GM12878 (cell line): ENCODE data around the gene DYNC1I1. TPM values are rescaled to one million over a fixed set of nuclear protein-coding genes. Genes with fewer than 3 reads are reported as not detected.

Experiments used
- ATAC-seq: fragments of 200-7000 bp; cut with Tn5 transposase; 3 replicates; pipeline ENCODE4 v1.9.1; 2020; ENCODE audit warnings: mild to moderate bottlenecking, moderate library complexity
- BruUV-seq: library from RNA; stranded (reverse); fragments of 400-500 nt; replicated peaks from 2 replicates; lab custom pipeline; 2021; lab: Mats Ljungman, UMichigan
- CTCF ChIA-PET: fragments of 300-600 bp; sonication (Branson Sonifier 250); formaldehyde crosslinking; extraction: SDS; loops from one replicate; lab custom pipeline; 2021; ENCODE audit warnings: inconsistent platforms; lab: Yijun Ruan, JAX
- POLR2A ChIA-PET: fragments of 350-600 bp; formaldehyde crosslinking; extraction: SDS; loops from one replicate; lab custom pipeline; 2021; ENCODE audit warnings: inconsistent platforms; lab: Charles Lee
- RAD21 ChIA-PET: fragments of 300-600 bp; sonication (Branson Sonifier 250); formaldehyde crosslinking; loops from one replicate; lab custom pipeline; 2023; ENCODE audit warnings: antibody characterized with exemption; ENCODE audit not compliant: unreplicated experiment; lab: Charles Lee
- SMC1A ChIA-PET: fragments of 300-600 bp; sonication (Branson Sonifier 250); formaldehyde crosslinking; loops from one replicate; lab custom pipeline; 2023; ENCODE audit not compliant: unreplicated experiment, uncharacterized antibody; lab: Charles Lee
- DNase-seq: peaks from one replicate; pipeline ENCODE4 v3.0.0-alpha.2; 2011; ENCODE audit warnings: low read depth, low spot score
- FAIRE-seq: peaks from 3 replicates; lab custom pipeline; 2011; peaks lifted over from hg19 to GRCh38; lab: Jason Lieb, UNC
- H2AFZ ChIP-seq: 2 replicates; pipeline ENCODE4 v1.6.0; 2011; ENCODE audit warnings: low read depth, low read length, control low read depth; ENCODE audit not compliant: control insufficient read depth
- H3K27ac ChIP-seq: 2 replicates; pipeline ENCODE4 v1.5.1; 2011; ENCODE audit warnings: control low read depth; ENCODE audit not compliant: control insufficient read depth, insufficient read depth
- H3K27me3 ChIP-seq, 2 experiments: replicated peaks in 1 of 2; 2 replicates each; pipeline versions ENCODE4 v1.6.0 to v1.6.1; 2011; ENCODE audit warnings: low read length in 1 of 2; ENCODE audit not compliant: control insufficient read depth in 2 of 2, insufficient read depth in 2 of 2
- H3K36me3 ChIP-seq, 2 experiments: 2 replicates each; pipeline ENCODE4 v1.5.1; 2011; ENCODE audit warnings: low read length in 1 of 2; ENCODE audit not compliant: control insufficient read depth in 2 of 2, insufficient read depth in 2 of 2
- H3K4me1 ChIP-seq: 2 replicates; pipeline ENCODE4 v1.6.1; 2011; ENCODE audit warnings: mild to moderate bottlenecking, low read length, moderate library complexity, mixed read lengths; ENCODE audit not compliant: control insufficient read depth, insufficient read depth
- H3K4me2 ChIP-seq: 2 replicates; pipeline ENCODE4 v1.6.0; 2011; ENCODE audit warnings: control low read depth; ENCODE audit not compliant: control insufficient read depth, insufficient read depth
- H3K4me3 ChIP-seq: fragments of 200-600 bp; sonication (generic); 2 replicates; pipeline ENCODE4 v1.5.1; 2016
- H3K79me2 ChIP-seq: 2 replicates; pipeline ENCODE4 v1.6.0; 2011; ENCODE audit warnings: low read length; ENCODE audit not compliant: control insufficient read depth, insufficient read depth
- H3K9ac ChIP-seq: 2 replicates; pipeline ENCODE4 v1.8.0; 2011; ENCODE audit warnings: low read length, control low read depth, mixed read lengths; ENCODE audit not compliant: control insufficient read depth, insufficient read depth
- H3K9me3 ChIP-seq: replicated peaks from 3 replicates; pipeline ENCODE4 v1.5.1; 2011; ENCODE audit warnings: mild to moderate bottlenecking, low read length; ENCODE audit not compliant: control insufficient read depth, insufficient read depth
- H4K20me1 ChIP-seq: 2 replicates; pipeline ENCODE4 v1.6.0; 2011; ENCODE audit not compliant: control insufficient read depth, insufficient read depth
- ASH2L ChIP-seq: fragments of 300-600, 200-600 bp; sonication (generic); IDR thresholded peaks from 2 replicates; pipeline ENCODE4 v1.6.1; 2017; ENCODE audit warnings: low read depth, mild to moderate bottlenecking, borderline replicate concordance
- CBFB ChIP-seq: IDR thresholded peaks from 2 replicates; pipeline ENCODE4 v1.6.1; 2016; ENCODE audit warnings: antibody characterized with exemption, low read depth
- CHD2 ChIP-seq: IDR thresholded peaks from 2 replicates; pipeline ENCODE4 v1.6.1; 2011; ENCODE audit warnings: low read depth, low read length, improper control_type of control experiment, borderline replicate concordance
- EP300 ChIP-seq, 2 experiments: fragments of 150-350 bp in 1 of 2; IDR thresholded peaks; 2 replicates each; pipeline ENCODE4 v1.6.1; 2011 to 2012; ENCODE audit warnings: low read depth in 2 of 2, low read length in 2 of 2, borderline replicate concordance in 1 of 2, improper control_type of control experiment in 1 of 2, inconsistent platforms in 1 of 2; ENCODE audit not compliant: control insufficient read depth in 1 of 2
- ESRRA ChIP-seq: IDR thresholded peaks from 2 replicates; pipeline ENCODE4 v1.6.1; 2012; ENCODE audit warnings: mild to moderate bottlenecking, low read length, improper control_type of control experiment
- IKZF2 ChIP-seq, 2 experiments: fragments of 450-650 bp; IDR thresholded peaks; 2 replicates each; pipeline ENCODE4 v1.6.1; 2017; ENCODE audit warnings: mild to moderate bottlenecking in 2 of 2, moderate library complexity in 2 of 2
- NFYA ChIP-seq: IDR thresholded peaks from 2 replicates; pipeline ENCODE4 v1.6.1; 2011; ENCODE audit warnings: low read depth, mild to moderate bottlenecking, low read length, improper control_type of control experiment, borderline replicate concordance
- NRF1 ChIP-seq: conservative IDR thresholded peaks from 2 replicates; pipeline ENCODE4 v1.6.1; 2011; ENCODE audit warnings: mild to moderate bottlenecking, low read depth, low read length, improper control_type of control experiment
- POLR2A ChIP-seq: IDR thresholded peaks from 2 replicates; pipeline ENCODE4 v1.6.1; 2011; ENCODE audit warnings: low read depth, mild to moderate bottlenecking, low read length
- POLR2AphosphoS2 ChIP-seq: IDR thresholded peaks from 2 replicates; pipeline ENCODE4 v1.6.1; 2011; ENCODE audit warnings: low read depth, mild to moderate bottlenecking, low read length, improper control_type of control experiment, moderate library complexity
- RBBP5 ChIP-seq: fragments of 200-600 bp; sonication (generic); conservative IDR thresholded peaks from 2 replicates; pipeline ENCODE4 v1.6.1; 2016
- SMARCA5 ChIP-seq: fragments of 450-650 bp; IDR thresholded peaks from 2 replicates; pipeline ENCODE4 v1.6.1; 2017; ENCODE audit warnings: mild to moderate bottlenecking
- SRF ChIP-seq, 2 experiments: IDR thresholded peaks; 2 replicates each; pipeline ENCODE4 v1.6.1; 2011; ENCODE audit warnings: low read depth in 2 of 2, low read length in 2 of 2, mild to moderate bottlenecking in 1 of 2, moderate library complexity in 1 of 2
- TCF7 ChIP-seq: IDR thresholded peaks from 2 replicates; pipeline ENCODE4 v1.6.1; 2014; ENCODE audit warnings: antibody characterized with exemption, borderline replicate concordance
- ZNF217 ChIP-seq: fragments of 450-650 bp; IDR thresholded peaks from 2 replicates; pipeline ENCODE4 v1.6.1; 2017; ENCODE audit warnings: antibody characterized with exemption, mild to moderate bottlenecking
- ZNF24 ChIP-seq: fragments of 450-650 bp; IDR thresholded peaks from 2 replicates; pipeline ENCODE4 v1.6.1; 2017; ENCODE audit warnings: antibody characterized with exemption, mild to moderate bottlenecking
- WGBS: methylation state at CpG from one replicate; pipeline ENCODE4 v1.1.6; 2016; ENCODE audit warnings: low lambda C conversion rate; ENCODE audit not compliant: insufficient replicate concordance, insufficient coverage; ENCODE audit errors: missing lambda C conversion rate; 5-methylcytosine and 5-hydroxymethylcytosine counted together
- in situ Hi-C: fragments of 300-500 bp; cut with MboI; formaldehyde crosslinking; loops from 9 replicates; pipeline ENCODE4 v1.14.3; 2018; ENCODE audit warnings: mixed read lengths
- intact Hi-C: fragments of 100-400 bp; cut with micrococcal nuclease; formaldehyde crosslinking; loops from one replicate; pipeline ENCODE4 v1.14.2; 2022; ENCODE audit not compliant: unreplicated experiment
- polyA plus RNA-seq, 11 experiments: library from polyadenylated mRNA; depleted of rRNA in 4 of 11; unstranded in 6 of 11; stranded (reverse) in 5 of 11; fragments of >200 nt; fragmentation: Nextera tagmentation in 4 of 11; fragmentation: Illumina TruSeq in 1 of 11; extraction: Ambion mirVana in 4 of 11; extraction: Trizol in 1 of 11; gene quantifications; 1 replicate in 1 of 11; 2 replicates in 10 of 11; pipeline versions ENCODE4 v1.2.1 to v1.2.3, GENCODE V29; 2011 to 2016; ENCODE audit warnings: inconsistent platforms in 2 of 11, missing spikeins in 2 of 11, low read depth in 1 of 11
- total RNA-seq, 4 experiments: library from RNA; depleted of rRNA in 3 of 4; stranded (reverse); fragments of >200 nt in 3 of 4; fragmentation: Illumina TruSeq in 1 of 4; extraction: Trizol in 1 of 4; gene quantifications; 2 replicates each; pipeline versions ENCODE4 v1.2.1 to v1.2.3, GENCODE V29; 2013 to 2021
- TF ChIP-seq, protein P1 (sequence below): IDR thresholded peaks from 2 replicates; pipeline ENCODE4 v1.6.1; 2011; ENCODE audit warnings: borderline replicate concordance, low read depth, mild to moderate bottlenecking, moderate library complexity, low read length; ENCODE audit not compliant: insufficient read depth, poor library complexity, severe bottlenecking
- TF ChIP-seq, protein P2 (sequence below): fragments of 450-650 bp; IDR thresholded peaks from 2 replicates; pipeline ENCODE4 v1.6.1; 2017; ENCODE audit warnings: low read depth, mild to moderate bottlenecking, moderate library complexity

DYNC1I1 gene
- total and polyA plus RNA-seq, 10 of the 15 experiments (the other 5 are each of a cell fraction or from before 2014, with no cell fraction given), result 0.05 to 0.91 (median 0.14) TPM; not detected in 3

DNA sequence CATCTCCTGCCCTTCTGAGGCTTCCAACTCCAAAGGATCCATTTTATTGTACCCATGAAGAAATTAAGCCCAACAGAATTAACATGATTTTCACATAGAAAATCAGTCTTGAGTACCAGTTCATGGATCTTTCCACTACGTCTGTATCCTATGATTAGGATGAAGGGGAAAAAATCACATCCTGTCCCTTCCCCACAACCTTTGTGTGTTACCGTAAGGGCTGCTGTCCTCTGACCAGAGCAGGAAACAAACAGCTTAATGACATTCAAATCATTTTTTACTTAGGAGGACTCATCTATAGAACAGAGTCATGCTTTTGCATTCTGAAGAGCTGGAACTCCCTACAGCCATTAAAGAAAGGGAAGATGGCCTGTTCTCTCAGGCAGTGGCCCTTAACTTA, 241.5 kb downstream of the DYNC1I1 start:
- Histone ChIP-seq H3K36me3 (no peaks in the 10 kb centered on the region), H3K27me3 (peaks cover 0 to 2% of the 10 kb centered on the region in 2 experiments; a peak in 3 of 4 replicates), H3K27ac (no peak overlapping the region), H3K4me2 (no peak overlapping the region), H3K79me2 (no peaks in the 10 kb centered on the region), H3K9ac (no peak overlapping the region), H3K4me3 (no peak overlapping the region), H2AFZ (no peak overlapping the region), H4K20me1 (no peaks in the 10 kb centered on the region), H3K4me1 (no peaks in the 10 kb centered on the region), H3K9me3 (no peaks in the 10 kb centered on the region)
- POLR2A ChIA-PET, result no interaction called here
- no peak for FAIRE-seq
- CTCF ChIA-PET, result no interaction called here
- DNase-seq, result no peak
- no peak for ATAC-seq
- TF ChIP-seq SMARCA5 (no peak), ASH2L (no peak), EP300 (IDR thresholded peaks at IDR 0.05; ENCODE audit: borderline replicate concordance in 1 of 2, control insufficient read depth in 1 of 2, low read depth in 2 of 2, low read length in 2 of 2) (no peak)
- TF ChIP-seq, protein P1, sequence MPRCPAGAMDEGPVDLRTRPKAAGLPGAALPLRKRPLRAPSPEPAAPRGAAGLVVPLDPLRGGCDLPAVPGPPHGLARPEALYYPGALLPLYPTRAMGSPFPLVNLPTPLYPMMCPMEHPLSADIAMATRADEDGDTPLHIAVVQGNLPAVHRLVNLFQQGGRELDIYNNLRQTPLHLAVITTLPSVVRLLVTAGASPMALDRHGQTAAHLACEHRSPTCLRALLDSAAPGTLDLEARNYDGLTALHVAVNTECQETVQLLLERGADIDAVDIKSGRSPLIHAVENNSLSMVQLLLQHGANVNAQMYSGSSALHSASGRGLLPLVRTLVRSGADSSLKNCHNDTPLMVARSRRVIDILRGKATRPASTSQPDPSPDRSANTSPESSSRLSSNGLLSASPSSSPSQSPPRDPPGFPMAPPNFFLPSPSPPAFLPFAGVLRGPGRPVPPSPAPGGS, result no peak
- intact Hi-C loops, result no loop called here
- SMC1A ChIA-PET, result no interaction called here
- in situ Hi-C loops, result no loop called here
- RAD21 ChIA-PET, result no interaction called here
- no TSS peak for BruUV-seq
- WGBS, result 36% methylated on average over 2 of the region's 2 CpGs

DNA sequence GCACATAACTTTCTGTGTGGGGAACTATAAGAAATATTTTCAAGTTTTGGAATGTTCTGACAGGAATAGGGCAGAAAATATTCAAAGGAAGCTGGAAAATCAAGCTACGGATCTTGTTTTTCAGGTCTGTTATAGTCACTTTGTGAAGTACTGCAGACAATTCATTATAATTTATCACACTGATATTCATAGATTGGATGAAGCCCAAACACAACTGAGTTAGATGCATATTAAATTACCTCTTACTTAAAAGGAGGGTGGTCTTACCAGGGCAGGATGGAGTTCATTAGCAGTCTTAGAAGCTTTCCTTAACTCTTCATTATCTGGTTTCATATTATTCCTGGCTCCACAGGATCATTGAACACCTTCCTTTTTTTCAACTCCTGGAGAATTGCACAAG, 242.3 kb downstream of the DYNC1I1 start:
- SMC1A ChIA-PET, result no interaction called here
- no peaks in the 10 kb centered on the region for H3K36me3 ChIP-seq
- RAD21 ChIA-PET, result no interaction called here
- H3K9me3 ChIP-seq, result no peaks in the 10 kb centered on the region
- WGBS, result 44% methylated on average over 1 of the region's 1 CpG
- H4K20me1 ChIP-seq, result no peaks in the 10 kb centered on the region
- in situ Hi-C loops (no loop called here), intact Hi-C loops (no loop called here)
- H3K4me1 ChIP-seq, result no peaks in the 10 kb centered on the region
- peaks cover 0 to 2% of the 10 kb centered on the region in 2 experiments; a peak in 3 of 4 replicates for H3K27me3 ChIP-seq
- no peak overlapping the region for H3K4me2 ChIP-seq
- CTCF ChIA-PET, result no interaction called here
- H2AFZ ChIP-seq, result no peak overlapping the region
- no peaks in the 10 kb centered on the region for H3K79me2 ChIP-seq
- no peak overlapping the region for H3K27ac ChIP-seq
- H3K4me3 ChIP-seq, result no peak overlapping the region
- BruUV-seq, result no TSS peak
- H3K9ac ChIP-seq, result no peak overlapping the region
- ATAC-seq, result no peak
- POLR2A ChIA-PET, result no interaction called here
- no peak for FAIRE-seq
- no peak for DNase-seq
- TF ChIP-seq CHD2, result no peak
- no peak for TF ChIP-seq ESRRA
- TF ChIP-seq ZNF217, result no peak
- no peak for TF ChIP-seq TCF7
- TF ChIP-seq SRF (IDR thresholded peaks at IDR 0.05; ENCODE audit: low read depth in 2 of 2, low read length in 2 of 2), result no peak
- TF ChIP-seq ZNF24, result no peak
- no peak for TF ChIP-seq CBFB
- TF ChIP-seq POLR2A, result no peak
- TF ChIP-seq NRF1, result no peak
- TF ChIP-seq, protein P2, sequence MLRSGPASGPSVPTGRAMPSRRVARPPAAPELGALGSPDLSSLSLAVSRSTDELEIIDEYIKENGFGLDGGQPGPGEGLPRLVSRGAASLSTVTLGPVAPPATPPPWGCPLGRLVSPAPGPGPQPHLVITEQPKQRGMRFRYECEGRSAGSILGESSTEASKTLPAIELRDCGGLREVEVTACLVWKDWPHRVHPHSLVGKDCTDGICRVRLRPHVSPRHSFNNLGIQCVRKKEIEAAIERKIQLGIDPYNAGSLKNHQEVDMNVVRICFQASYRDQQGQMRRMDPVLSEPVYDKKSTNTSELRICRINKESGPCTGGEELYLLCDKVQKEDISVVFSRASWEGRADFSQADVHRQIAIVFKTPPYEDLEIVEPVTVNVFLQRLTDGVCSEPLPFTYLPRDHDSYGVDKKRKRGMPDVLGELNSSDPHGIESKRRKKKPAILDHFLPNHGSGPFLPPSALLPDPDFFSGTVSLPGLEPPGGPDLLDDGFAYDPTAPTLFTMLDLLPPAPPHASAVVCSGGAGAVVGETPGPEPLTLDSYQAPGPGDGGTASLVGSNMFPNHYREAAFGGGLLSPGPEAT, result no peak
- TF ChIP-seq NFYA, result no peak
- TF ChIP-seq IKZF2 (IDR thresholded peaks at IDR 0.05), result no peak
- TF ChIP-seq RBBP5, result no peak
- no peak for TF ChIP-seq POLR2AphosphoS2
